ENCODE measurements around the gene C18orf63.

DNA sequence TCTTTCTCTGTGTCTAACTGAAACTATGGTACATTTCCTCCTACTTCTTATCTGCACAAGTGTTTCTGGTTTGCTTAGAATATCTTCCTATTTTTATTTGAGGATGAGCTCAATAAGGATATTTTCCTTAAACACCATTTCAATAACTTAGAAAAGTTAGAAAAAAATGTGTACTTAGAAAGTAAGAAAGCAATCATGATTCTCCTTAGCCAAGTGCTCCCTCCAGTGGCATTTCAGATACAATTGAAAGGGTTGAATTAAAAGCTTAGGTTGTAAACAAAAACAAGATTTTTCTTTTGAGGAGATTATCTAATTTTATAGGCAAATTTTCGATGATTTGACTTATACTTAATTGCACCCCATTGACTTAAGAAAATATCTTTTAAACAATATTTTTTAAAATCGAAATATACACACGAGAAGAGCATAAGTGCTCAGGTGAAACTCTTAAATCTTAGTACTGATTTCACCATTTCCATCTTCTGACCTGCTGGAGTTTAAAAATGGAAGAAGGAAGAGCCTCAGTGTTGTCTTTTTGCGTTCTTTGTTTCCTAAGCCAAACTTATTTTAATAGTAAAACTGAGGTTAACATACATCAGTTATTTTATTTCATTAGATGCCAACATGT is 26.9 kb downstream of the C18orf63 start:
- TF ChIP-seq CTCF (IDR thresholded peaks at IDR 0.05) (peak; percentile 47 to 92 (median 80)), POLR2A (IDR thresholded peaks at IDR 0.05) (no peak)
